ENCODE measurements around the gene AANAT. TPM values are rescaled to one million over a fixed set of nuclear protein-coding genes. Genes with fewer than 3 reads are reported as not detected.
"Not testable (repeated sequence)": the region's sequence is repeated elsewhere in the genome, so short reads cannot be mapped to it uniquely, and the experiment has no call there.

AANAT gene
- total RNA-seq, 4 donors from 2014 or later, result not detected

- Histone ChIP-seq H3K4me3 (no peak overlapping the region), H3K27me3 (no peaks in the 10 kb centered on the region), H3K27ac (no peak overlapping the region), H3K9me3 (no peaks in the 10 kb centered on the region), H3K4me1 (peaks cover 0 to 4% of the 10 kb centered on the region in 2 donors), H3K36me3 (no peaks in the 10 kb centered on the region)
- no peak for TF ChIP-seq POLR2A (IDR thresholded peaks at IDR 0.05)
- TF ChIP-seq CTCF (IDR thresholded peaks at IDR 0.05), result no peak
- intact Hi-C loops (cut with DNase I; ENCODE audit: low total_unique reads), result no loop called here
- no peak for DNase-seq
These were observed 45.9 kb downstream of the AANAT start for GRCh38 chr17:76513306-76513692.

GRCh38 chr17:76514355-76514754, 47.0 kb downstream of the AANAT start:
- intact Hi-C loops (cut with DNase I; ENCODE audit: low total_unique reads); H3K4me3 ChIP-seq; H3K4me1 ChIP-seq; H3K36me3 ChIP-seq; DNase-seq; H3K27me3 ChIP-seq; H3K9me3 ChIP-seq: not testable (repeated sequence)
- peak overlapping the region in 1 of 2 donors; percentile 80 for H3K27ac ChIP-seq

GRCh38 chr17:76515274-76515949, 48.0 kb downstream of the AANAT start:
- no peaks in the 10 kb centered on the region for H3K9me3 ChIP-seq
- peak overlapping the region in 1 of 2 donors; percentile 25 for H3K4me3 ChIP-seq
- intact Hi-C loops (cut with DNase I; ENCODE audit: low total_unique reads), result no loop called here
- H3K36me3 ChIP-seq, result no peaks in the 10 kb centered on the region
- H3K4me1 ChIP-seq, result peaks cover 0 to 4% of the 10 kb centered on the region in 2 donors
- peak overlapping the region; percentile 76 to 80 for H3K27ac ChIP-seq
- no peaks in the 10 kb centered on the region for H3K27me3 ChIP-seq
- TF ChIP-seq POLR2A (IDR thresholded peaks at IDR 0.05) (no peak), CTCF (IDR thresholded peaks at IDR 0.05) (no peak)
- DNase-seq, result peak; percentile 84 to 85

- Histone ChIP-seq H3K27ac (no peak overlapping the region), H3K27me3 (no peaks in the 10 kb centered on the region), H3K4me1 (peaks cover 0 to 4% of the 10 kb centered on the region in 2 donors), H3K4me3 (no peak overlapping the region), H3K36me3 (no peaks in the 10 kb centered on the region), H3K9me3 (no peaks in the 10 kb centered on the region)
- TF ChIP-seq POLR2A (IDR thresholded peaks at IDR 0.05) (no peak), CTCF (IDR thresholded peaks at IDR 0.05) (no peak)
- DNase-seq, result no peak
- intact Hi-C loops (cut with DNase I; ENCODE audit: low total_unique reads), result no loop called here
These were observed 50.2 kb downstream of the AANAT start for GRCh38 chr17:76517638-76518038.

- Histone ChIP-seq H3K4me3 (no peak overlapping the region), H3K27me3 (no peaks in the 10 kb centered on the region), H3K4me1 (peaks cover 0 to 4% of the 10 kb centered on the region in 2 donors), H3K27ac (no peak overlapping the region), H3K36me3 (no peaks in the 10 kb centered on the region), H3K9me3 (no peaks in the 10 kb centered on the region)
- no peak for TF ChIP-seq POLR2A (IDR thresholded peaks at IDR 0.05)
- no peak for TF ChIP-seq CTCF (IDR thresholded peaks at IDR 0.05)
- DNase-seq, result no peak
- intact Hi-C loops (cut with DNase I; ENCODE audit: low total_unique reads), result no loop called here
These were observed 51.9 kb downstream of the AANAT start for GRCh38 chr17:76519048-76519966.

Other genes starting within 250 kb of the AANAT start
- gene RNF157, start 227.1 kb upstream of the AANAT start, total RNA-seq, result 1 to 10 TPM in 3 of 4 donors, under 1 TPM in 1; 0.77 to 5.7 (median 1.7) TPM
- 10 to 100 TPM in 2 of 4 donors, 1 to 10 TPM in 2; 2.0 to 17.4 (median 9.2) TPM for gene UBALD2, start 202.3 kb upstream of the AANAT start, total RNA-seq
- 1 to 10 TPM in 3 of 4 donors, under 1 TPM in 1; under 0.01 to 7.2 (median 4.4) TPM for gene QRICH2, start 159.3 kb upstream of the AANAT start, total RNA-seq
- 10 to 100 TPM; 52.4 to 82.3 (median 68.7) TPM for gene PRPSAP1, start 113.7 kb upstream of the AANAT start, total RNA-seq
- 10 to 100 TPM in 2 of 4 donors, 1 to 10 TPM in 2; 7.9 to 33.2 (median 12.0) TPM for gene SPHK1, start 83.0 kb upstream of the AANAT start, total RNA-seq
- gene UBE2O, start 14.5 kb upstream of the AANAT start, total RNA-seq, result 10 to 100 TPM in 2 of 4 donors, 1 to 10 TPM in 2; 5.0 to 31.5 (median 17.9) TPM
- gene RHBDF2, start 33.8 kb downstream of the AANAT start, total RNA-seq, result 10 to 100 TPM in 2 of 4 donors, 1 to 10 TPM in 2; 3.8 to 26.1 (median 8.4) TPM
- gene CYGB, start 70.1 kb downstream of the AANAT start, total RNA-seq, result 10 to 100 TPM in 2 of 4 donors, 1 to 10 TPM in 2; 7.8 to 33.2 (median 19.8) TPM
- 10 to 100 TPM in 1 of 4 donors, under 1 TPM in 2, not detected in 1; 0.26 to 13.4 (median 0.69) TPM for gene PRCD, start 72.4 kb downstream of the AANAT start, total RNA-seq
- gene ST6GALNAC2, start 118.3 kb downstream of the AANAT start, total RNA-seq, result 1 to 10 TPM in 2 of 4 donors, under 1 TPM in 1, not detected in 1; 0.59 to 9.5 (median 5.3) TPM
- gene ST6GALNAC1, start 176.2 kb downstream of the AANAT start, total RNA-seq, result 10 to 100 TPM in 1 of 4 donors, 1 to 10 TPM in 3; 1.5 to 11.8 (median 3.2) TPM
- 100 to 1,000 TPM; 174 to 250 (median 197) TPM for gene MXRA7, start 243.4 kb downstream of the AANAT start, total RNA-seq

Data from uterus (tissue), 4 donors.